ENCODE measurements around the gene POLR1C. TPM values are rescaled to one million over a fixed set of nuclear protein-coding genes. Genes with fewer than 3 reads are reported as not detected.

POLR1C gene
- total RNA-seq, 2 experiments from 2014 or later: 46.6 to 47.8 TPM

- intact Hi-C loops (cut with DNase I, micrococcal nuclease): no loop called here
- Mint-ChIP-seq H3K4me1 (ENCODE audit: low read depth) (peaks cover 40% of the 10 kb centered on the region), H3K36me3 (ENCODE audit: low read depth) (peaks cover 29% of the 10 kb centered on the region), H3K27ac (peak overlapping the region; percentile 39), H3K4me3 (no peak overlapping the region), H3K27me3 (no peaks in the 10 kb centered on the region), H3K9me3 (no peaks in the 10 kb centered on the region)
- no peaks in the 10 kb centered on the region for H3K9me3 ChIP-seq (ENCODE audit: control insufficient read depth in 1 of 2, insufficient read depth in 1 of 2, low read length in 2 of 2)
- ChIA-PET POLR2A (interaction anchor here (1.0 to 1.8 kb wide), 2 partner anchors 16 to 20 kb away, joined by 3 to 13 read pairs; partner anchors contain the start of gene TJAP1), CTCF (interaction anchor here (0.5 to 2.4 kb wide), 2 partner anchors 13 to 96 kb away, joined by 4 to 6 read pairs; no protein-coding TSS in a partner anchor)
- H3K4me3 ChIP-seq (ENCODE audit: low read length): no peak overlapping the region
- no peaks in the 10 kb centered on the region for H3K27me3 ChIP-seq (ENCODE audit: control insufficient read depth in 1 of 2, insufficient read depth in 2 of 2, low read length in 2 of 2)
- DNase-seq (no peak), ATAC-seq (ENCODE audit: poor library complexity) (no peak)
- peaks cover 30% of the 10 kb centered on the region for H3K4me1 ChIP-seq (ENCODE audit: insufficient read depth, low read length)
- TF ChIP-seq, protein P1, sequence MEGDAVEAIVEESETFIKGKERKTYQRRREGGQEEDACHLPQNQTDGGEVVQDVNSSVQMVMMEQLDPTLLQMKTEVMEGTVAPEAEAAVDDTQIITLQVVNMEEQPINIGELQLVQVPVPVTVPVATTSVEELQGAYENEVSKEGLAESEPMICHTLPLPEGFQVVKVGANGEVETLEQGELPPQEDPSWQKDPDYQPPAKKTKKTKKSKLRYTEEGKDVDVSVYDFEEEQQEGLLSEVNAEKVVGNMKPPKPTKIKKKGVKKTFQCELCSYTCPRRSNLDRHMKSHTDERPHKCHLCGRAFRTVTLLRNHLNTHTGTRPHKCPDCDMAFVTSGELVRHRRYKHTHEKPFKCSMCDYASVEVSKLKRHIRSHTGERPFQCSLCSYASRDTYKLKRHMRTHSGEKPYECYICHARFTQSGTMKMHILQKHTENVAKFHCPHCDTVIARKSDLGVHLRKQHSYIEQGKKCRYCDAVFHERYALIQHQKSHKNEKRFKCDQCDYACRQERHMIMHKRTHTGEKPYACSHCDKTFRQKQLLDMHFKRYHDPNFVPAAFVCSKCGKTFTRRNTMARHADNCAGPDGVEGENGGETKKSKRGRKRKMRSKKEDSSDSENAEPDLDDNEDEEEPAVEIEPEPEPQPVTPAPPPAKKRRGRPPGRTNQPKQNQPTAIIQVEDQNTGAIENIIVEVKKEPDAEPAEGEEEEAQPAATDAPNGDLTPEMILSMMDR (IDR thresholded peaks at IDR 0.05): no peak
- H3K27ac ChIP-seq (ENCODE audit: low read depth in 1 of 2, low read length in 2 of 2): no peak overlapping the region
- H3K36me3 ChIP-seq (ENCODE audit: insufficient read depth, low read length): peaks cover 27% of the 10 kb centered on the region
Observed at GRCh38 chr6:43493833-43494232, 23.1 kb upstream of the POLR1C start.

DNA sequence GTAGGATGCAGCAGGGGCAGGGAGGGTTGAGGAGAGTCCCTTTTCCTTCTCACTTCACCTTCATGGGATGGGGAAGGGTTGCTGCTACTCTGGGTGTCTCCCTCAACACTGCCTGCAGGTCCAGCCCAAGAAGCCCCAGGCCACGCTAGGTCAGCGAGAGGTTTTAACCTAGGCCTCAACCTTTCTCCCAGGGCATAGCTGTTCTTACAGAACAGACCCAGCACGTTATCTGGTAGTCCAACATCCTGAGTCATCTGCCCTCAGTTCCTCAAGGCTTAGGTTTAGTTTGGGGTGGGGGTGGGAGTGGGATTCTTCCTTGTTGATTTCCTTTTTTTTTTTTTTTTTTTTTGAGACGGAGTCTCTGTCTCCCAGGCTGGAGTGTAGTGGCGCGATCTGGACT is 22.6 kb upstream of the POLR1C start:
- H3K36me3 Mint-ChIP-seq (ENCODE audit: low read depth): peaks cover 34% of the 10 kb centered on the region
- H3K9me3 Mint-ChIP-seq: no peaks in the 10 kb centered on the region
- Histone ChIP-seq H3K4me3 (ENCODE audit: low read length) (no peak overlapping the region), H3K27ac (ENCODE audit: low read depth in 1 of 2, low read length in 2 of 2) (no peak overlapping the region), H3K9me3 (ENCODE audit: control insufficient read depth in 1 of 2, insufficient read depth in 1 of 2, low read length in 2 of 2) (no peaks in the 10 kb centered on the region), H3K27me3 (ENCODE audit: control insufficient read depth in 1 of 2, insufficient read depth in 2 of 2, low read length in 2 of 2) (no peaks in the 10 kb centered on the region), H3K36me3 (ENCODE audit: insufficient read depth, low read length) (peaks cover 29% of the 10 kb centered on the region), H3K4me1 (ENCODE audit: insufficient read depth, low read length) (peaks cover 28% of the 10 kb centered on the region)
- no peaks in the 10 kb centered on the region for H3K27me3 Mint-ChIP-seq
- DNase-seq (no peak), ATAC-seq (ENCODE audit: poor library complexity) (no peak)
- ChIA-PET CTCF (interaction anchor here (0.5 to 2.4 kb wide), 4 partner anchors 12 to 231 kb away, joined by 3 to 6 read pairs (median 4); no protein-coding TSS in a partner anchor), POLR2A (interaction anchor here (0.6 to 1.8 kb wide), 4 partner anchors 16 to 44 kb away, joined by 3 to 13 read pairs (median 4); partner anchors contain the start of genes DLK2 and TJAP1)
- H3K27ac Mint-ChIP-seq: peak overlapping the region; percentile 39
- H3K4me1 Mint-ChIP-seq (ENCODE audit: low read depth): peaks cover 40% of the 10 kb centered on the region
- H3K4me3 Mint-ChIP-seq: no peak overlapping the region
- intact Hi-C loops (cut with DNase I, micrococcal nuclease): no loop called here
- TF ChIP-seq, protein P1 (IDR thresholded peaks at IDR 0.05): no peak

- Histone ChIP-seq H3K4me3 (ENCODE audit: low read length) (no peak overlapping the region), H3K27me3 (ENCODE audit: control insufficient read depth in 1 of 2, insufficient read depth in 2 of 2, low read length in 2 of 2) (no peaks in the 10 kb centered on the region), H3K4me1 (ENCODE audit: insufficient read depth, low read length) (peaks cover 27% of the 10 kb centered on the region), H3K27ac (ENCODE audit: low read depth in 1 of 2, low read length in 2 of 2) (peak overlapping the region in 1 of 2 donors; percentile 41), H3K36me3 (ENCODE audit: insufficient read depth, low read length) (peaks cover 29% of the 10 kb centered on the region), H3K9me3 (ENCODE audit: control insufficient read depth in 1 of 2, insufficient read depth in 1 of 2, low read length in 2 of 2) (no peaks in the 10 kb centered on the region)
- Mint-ChIP-seq H3K4me3 (no peak overlapping the region), H3K36me3 (ENCODE audit: low read depth) (peaks cover 38% of the 10 kb centered on the region), H3K9me3 (no peaks in the 10 kb centered on the region), H3K4me1 (ENCODE audit: low read depth) (peaks cover 40% of the 10 kb centered on the region), H3K27me3 (no peaks in the 10 kb centered on the region), H3K27ac (peak overlapping the region; percentile 87)
- DNase-seq (no peak), ATAC-seq (ENCODE audit: poor library complexity) (no peak)
- ChIA-PET CTCF (interaction anchor here (1.4 to 2.4 kb wide), 3 partner anchors 12 to 231 kb away, joined by 3 to 6 read pairs (median 3); no protein-coding TSS in a partner anchor), POLR2A (interaction anchor here (0.6 to 2.4 kb wide), 4 partner anchors 15 to 44 kb away, joined by 3 to 13 read pairs (median 8); partner anchors contain the start of genes DLK2, LRRC73 and TJAP1)
- TF ChIP-seq, protein P1 (IDR thresholded peaks at IDR 0.05): no peak
- intact Hi-C loops (cut with DNase I, micrococcal nuclease): no loop called here
Observed at GRCh38 chr6:43494766-43495165, 22.1 kb upstream of the POLR1C start.
